Measurements from ENCODE around the gene SDE2.

GRCh38 chr1:225977937-225978748 is 21.0 kb downstream of the SDE2 start:
- TF ChIP-seq SUZ12 (IDR thresholded peaks at IDR 0.05; ENCODE audit: extremely low read depth, insufficient read depth, insufficient read length) (no peak), YY1 (IDR thresholded peaks at IDR 0.05; ENCODE audit: insufficient read depth, insufficient read length) (no peak), ZNF274 (IDR thresholded peaks at IDR 0.05; ENCODE audit: low read depth, low read length) (no peak)

All from NT2/D1 (cell line).